Activated T-cell treated with anti-CD3 and anti-CD28 coated beads for 1 hour (primary cell): Measurements from ENCODE around the gene GPR27.

Experiments used
- DNase-seq: peaks from one replicate; pipeline ENCODE4 v3.0.0-alpha.2; 2020; ENCODE audit warnings: low read depth

The GPR27 gene

GRCh38 chr3:71786217-71786549 is 32.5 kb downstream of the GPR27 start:
- DNase-seq = no peak

GRCh38 chr3:71786551-71786950 is 32.9 kb downstream of the GPR27 start:
- DNase-seq = no peak

GRCh38 chr3:71787851-71788405 is 34.3 kb downstream of the GPR27 start:
- no peak for DNase-seq

GRCh38 chr3:71789922-71790321 is 36.3 kb downstream of the GPR27 start:
- DNase-seq = no peak

- no peak for DNase-seq
Measured at GRCh38 chr3:71791634-71792033, 38.0 kb downstream of the GPR27 start.

GRCh38 chr3:71796290-71796689 is 42.6 kb downstream of the GPR27 start:
- no peak for DNase-seq

GRCh38 chr3:71797455-71797854 is 43.8 kb downstream of the GPR27 start:
- no peak for DNase-seq

GRCh38 chr3:71800023-71800422 is 46.4 kb downstream of the GPR27 start:
- no peak for DNase-seq

GRCh38 chr3:71801986-71802385 is 48.3 kb downstream of the GPR27 start:
- no peak for DNase-seq

GRCh38 chr3:71803248-71803647 is 49.6 kb downstream of the GPR27 start:
- no peak for DNase-seq

- no peak for DNase-seq
Measured at GRCh38 chr3:71805199-71805598, 51.5 kb downstream of the GPR27 start.

GRCh38 chr3:71805691-71806090 is 52.0 kb downstream of the GPR27 start:
- no peak for DNase-seq
